GM19099 (cell line): Measurements from ENCODE around the gene RBP4.

Experiments
- POLR2A ChIP-seq: IDR thresholded peaks from 3 replicates; pipeline ENCODE4 v1.6.1; 2011; ENCODE audit warnings: low read depth; ENCODE audit not compliant: insufficient read length; ENCODE audit errors: extremely low read depth

RBP4 gene

GRCh38 chr10:93559490-93559889, 41.5 kb downstream of the RBP4 start:
- no peak for TF ChIP-seq POLR2A

DNA sequence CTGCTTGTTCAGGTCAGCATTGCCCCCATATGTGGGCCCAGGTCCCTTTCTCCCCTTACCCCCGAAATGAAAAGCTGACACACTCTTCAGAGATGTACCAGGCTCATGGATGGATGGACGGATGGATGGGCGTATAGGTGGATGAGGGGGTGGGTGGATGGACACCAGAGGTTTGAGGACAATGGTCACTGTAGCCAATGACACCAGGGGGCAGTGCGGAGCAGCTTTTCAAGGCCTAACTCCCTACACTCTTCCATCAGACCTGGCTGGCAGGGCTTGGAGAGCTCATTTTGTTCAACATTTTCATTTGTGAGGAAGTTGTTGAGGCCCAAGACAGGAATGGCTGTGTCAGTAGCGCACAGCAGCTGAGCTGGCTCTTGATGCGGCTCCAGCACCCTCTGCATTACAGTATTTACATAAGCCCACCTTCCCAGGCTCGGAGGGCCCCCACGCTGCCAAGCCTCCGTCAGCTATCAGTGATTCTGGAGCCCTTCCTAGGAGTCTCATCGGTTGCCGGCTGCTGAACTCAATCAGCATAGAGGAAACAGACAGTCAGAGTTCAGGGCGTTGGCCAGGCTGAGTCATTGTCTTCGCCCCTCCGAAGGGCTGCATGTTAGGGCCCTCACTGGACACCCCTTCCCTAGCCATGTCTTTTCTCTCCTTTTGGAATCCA, 46.1 kb downstream of the RBP4 start:
- no peak for TF ChIP-seq POLR2A

DNA sequence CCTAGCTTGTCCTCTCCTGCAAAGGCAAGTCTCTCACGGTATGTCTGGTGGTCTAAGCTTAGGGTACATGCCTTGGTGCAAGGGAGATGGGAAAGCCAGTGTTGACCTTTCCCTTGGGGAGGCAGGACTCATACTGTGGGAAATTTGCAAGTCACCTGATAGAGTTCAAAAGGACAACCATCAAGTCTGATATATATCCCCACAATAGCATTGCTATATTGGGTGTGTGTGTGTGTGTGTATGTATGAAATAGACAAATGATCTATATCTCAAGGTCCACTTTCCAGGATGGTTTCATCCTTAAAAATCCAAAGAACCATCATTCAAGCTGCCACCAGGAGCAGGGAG, 46.7 kb downstream of the RBP4 start:
- TF ChIP-seq POLR2A: no peak

DNA sequence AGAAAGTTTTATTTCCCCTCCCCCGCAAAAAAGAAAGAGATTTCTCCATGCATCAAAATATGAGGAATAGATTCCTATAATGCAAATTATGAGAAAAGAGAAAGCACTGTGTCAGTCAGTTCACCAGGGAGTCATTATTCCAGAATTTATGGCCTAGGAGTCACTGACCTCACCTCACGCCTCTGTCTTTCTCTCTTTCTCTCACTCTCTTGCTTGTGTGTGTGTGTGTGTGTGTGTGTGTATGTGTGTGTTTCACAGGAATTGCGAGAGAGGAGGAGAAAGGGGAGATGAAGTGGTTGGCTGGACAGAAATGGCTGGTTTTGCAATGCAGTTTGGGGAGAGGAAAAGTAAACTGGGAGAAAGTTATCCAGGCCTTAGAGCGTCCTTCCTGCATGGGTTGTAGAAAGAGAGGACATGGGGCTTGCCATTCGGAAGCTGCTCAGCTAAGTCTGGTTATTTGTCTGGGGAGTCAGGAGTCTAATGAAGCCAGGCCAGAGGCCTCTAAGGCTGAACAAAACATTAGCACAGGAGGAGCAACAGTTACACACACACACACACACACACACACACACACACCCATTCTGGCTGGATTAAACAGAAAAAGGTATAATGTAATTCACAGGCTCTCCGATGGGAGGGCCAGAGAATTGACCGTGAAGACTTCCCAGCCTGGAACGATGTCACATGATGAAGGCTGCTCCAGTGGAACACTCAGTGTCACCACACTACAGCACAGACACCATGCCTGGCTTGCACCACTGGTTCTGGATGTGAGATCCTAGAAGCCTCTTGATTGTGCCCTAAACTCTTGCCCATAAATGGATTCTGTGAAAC, 47.3 kb downstream of the RBP4 start:
- no peak for TF ChIP-seq POLR2A

GRCh38 chr10:93552780-93553179, 48.3 kb downstream of the RBP4 start:
- no peak for TF ChIP-seq POLR2A

- no peak for TF ChIP-seq POLR2A
Observed at GRCh38 chr10:93550606-93551005, 50.4 kb downstream of the RBP4 start.

GRCh38 chr10:93548376-93549071, 52.5 kb downstream of the RBP4 start:
- no peak for TF ChIP-seq POLR2A

DNA sequence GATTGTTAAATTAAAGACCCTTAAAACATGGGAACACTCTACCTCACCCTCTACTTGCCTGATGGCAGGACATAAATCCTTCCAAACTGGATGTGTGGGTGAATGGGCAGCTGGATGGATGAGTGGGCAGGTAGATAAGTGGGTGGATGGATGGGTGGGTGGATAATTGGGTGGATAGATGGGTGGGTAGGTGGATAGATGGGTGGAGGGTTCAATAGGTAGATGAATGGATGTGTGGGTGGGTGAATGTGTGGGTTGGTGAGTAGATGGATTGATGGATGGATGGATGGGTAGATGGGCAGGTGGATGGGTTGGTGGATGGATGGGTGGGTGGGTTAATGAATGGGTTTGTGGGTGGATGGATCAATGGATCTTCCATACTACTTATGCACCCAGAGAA, 53.5 kb downstream of the RBP4 start:
- TF ChIP-seq POLR2A: no peak

DNA sequence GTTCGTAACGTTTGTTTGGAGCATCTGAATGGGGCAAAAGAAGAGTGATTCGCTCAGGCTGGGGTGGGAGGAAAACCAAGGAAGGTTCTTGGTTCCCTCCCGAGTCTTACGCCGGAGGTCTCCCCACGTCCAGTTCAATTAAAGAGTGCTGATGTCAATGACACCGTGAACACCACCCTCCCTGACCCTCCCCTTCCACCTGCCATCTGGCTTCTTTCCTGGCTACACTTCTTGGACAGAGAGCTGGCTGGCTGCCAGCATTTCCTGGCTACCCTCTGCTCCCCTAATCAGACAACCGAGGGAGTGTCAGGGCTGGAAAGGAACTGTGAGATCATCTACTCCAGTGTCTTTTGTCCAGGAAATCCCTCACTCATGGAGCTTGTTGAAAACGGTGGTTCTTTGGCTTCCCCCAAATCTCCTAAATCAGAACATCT, 58.7 kb downstream of the RBP4 start:
- TF ChIP-seq POLR2A: no peak
